Lower lobe of right lung (tissue), 2 donors: ENCODE measurements around the gene TTLL11. TPM values are rescaled to one million over a fixed set of nuclear protein-coding genes. Genes with fewer than 3 reads are reported as not detected.
"Not testable (repeated sequence)": the region's sequence is repeated elsewhere in the genome, so short reads cannot be mapped to it uniquely, and the experiment has no call there.

ENCODE experiments used
- ATAC-seq, 2 donors: fragments of 200-7000 bp; cut with Tn5 transposase; one replicate each; pipeline ENCODE4 v1.9.1; 2020 to 2022; ENCODE audit warnings: mild to moderate bottlenecking in 2 of 2, moderate library complexity in 2 of 2
- DNase-seq: peaks from one replicate; pipeline ENCODE4 v3.0.0-alpha.2; 2020
- H3K27ac ChIP-seq: fragments of 200-600 bp; one replicate; pipeline ENCODE4 v1.8.0; 2022
- H3K27me3 ChIP-seq: fragments of 200-600 bp; one replicate; pipeline ENCODE4 v1.8.0; 2022; ENCODE audit warnings: low read depth
- H3K36me3 ChIP-seq: fragments of 200-600 bp; one replicate; pipeline ENCODE4 v1.8.0; 2022; ENCODE audit warnings: mild to moderate bottlenecking
- H3K4me1 ChIP-seq: fragments of 200-600 bp; one replicate; pipeline ENCODE4 v1.8.0; 2022
- H3K4me3 ChIP-seq: fragments of 200-600 bp; one replicate; pipeline ENCODE4 v1.8.0; 2022; ENCODE audit warnings: mild to moderate bottlenecking
- H3K9me3 ChIP-seq: fragments of 200-600 bp; one replicate; pipeline ENCODE4 v1.8.0; 2022
- intact Hi-C: fragments of 100-400 bp; cut with DNase I; formaldehyde crosslinking; loops from one replicate; pipeline ENCODE4 v1.11.0; 2022
- total RNA-seq: library from RNA; stranded (reverse); fragmentation: NEBNext Ultra II Directional; extraction: Animal tissue kit (Norgen Biotek cat#: 25700); gene quantifications from one replicate; pipeline ENCODE4 v1.2.1, GENCODE V29; 2021
- TF ChIP-seq, protein P1 (sequence below): fragments of 200-600 bp; IDR thresholded peaks from one replicate; pipeline ENCODE4 v1.8.0; 2022; ENCODE audit warnings: antibody characterized with exemption, mild to moderate bottlenecking
- donor health status: DM: no; HTN: yes; CAD: no; lungs with severe emphysema.

The TTLL11 gene
- total RNA-seq, 1 donor from 2014 or later = 11.7 TPM

DNA sequence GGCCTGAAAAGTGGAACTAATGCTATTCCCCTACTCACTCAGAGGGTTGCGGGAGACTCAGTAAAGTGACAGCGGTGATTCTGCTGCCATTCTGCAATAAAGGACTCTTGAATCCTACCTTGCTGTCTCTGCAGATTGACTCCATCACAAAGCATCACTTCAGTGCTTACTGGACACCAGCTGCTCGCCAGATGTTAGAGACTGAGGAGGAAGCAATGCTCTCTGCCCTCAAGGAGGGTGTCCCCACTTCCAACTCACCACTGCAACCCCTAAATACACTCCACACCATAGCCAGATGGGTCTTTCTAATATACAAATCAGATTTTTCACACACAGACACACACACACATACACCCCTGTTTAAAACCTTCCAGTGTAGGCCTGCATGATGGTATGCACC lies 21.4 kb downstream of the TTLL11 start:
- no peaks in the 10 kb centered on the region for H3K27me3 ChIP-seq
- peaks cover 8% of the 10 kb centered on the region for H3K4me1 ChIP-seq
- no peak overlapping the region for H3K27ac ChIP-seq
- no peaks in the 10 kb centered on the region for H3K9me3 ChIP-seq
- TF ChIP-seq, protein P1, sequence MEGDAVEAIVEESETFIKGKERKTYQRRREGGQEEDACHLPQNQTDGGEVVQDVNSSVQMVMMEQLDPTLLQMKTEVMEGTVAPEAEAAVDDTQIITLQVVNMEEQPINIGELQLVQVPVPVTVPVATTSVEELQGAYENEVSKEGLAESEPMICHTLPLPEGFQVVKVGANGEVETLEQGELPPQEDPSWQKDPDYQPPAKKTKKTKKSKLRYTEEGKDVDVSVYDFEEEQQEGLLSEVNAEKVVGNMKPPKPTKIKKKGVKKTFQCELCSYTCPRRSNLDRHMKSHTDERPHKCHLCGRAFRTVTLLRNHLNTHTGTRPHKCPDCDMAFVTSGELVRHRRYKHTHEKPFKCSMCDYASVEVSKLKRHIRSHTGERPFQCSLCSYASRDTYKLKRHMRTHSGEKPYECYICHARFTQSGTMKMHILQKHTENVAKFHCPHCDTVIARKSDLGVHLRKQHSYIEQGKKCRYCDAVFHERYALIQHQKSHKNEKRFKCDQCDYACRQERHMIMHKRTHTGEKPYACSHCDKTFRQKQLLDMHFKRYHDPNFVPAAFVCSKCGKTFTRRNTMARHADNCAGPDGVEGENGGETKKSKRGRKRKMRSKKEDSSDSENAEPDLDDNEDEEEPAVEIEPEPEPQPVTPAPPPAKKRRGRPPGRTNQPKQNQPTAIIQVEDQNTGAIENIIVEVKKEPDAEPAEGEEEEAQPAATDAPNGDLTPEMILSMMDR = no peak
- H3K4me3 ChIP-seq = no peak overlapping the region
- intact Hi-C loops = no loop called here
- ATAC-seq = no peak
- no peaks in the 10 kb centered on the region for H3K36me3 ChIP-seq
- DNase-seq = no peak

DNA sequence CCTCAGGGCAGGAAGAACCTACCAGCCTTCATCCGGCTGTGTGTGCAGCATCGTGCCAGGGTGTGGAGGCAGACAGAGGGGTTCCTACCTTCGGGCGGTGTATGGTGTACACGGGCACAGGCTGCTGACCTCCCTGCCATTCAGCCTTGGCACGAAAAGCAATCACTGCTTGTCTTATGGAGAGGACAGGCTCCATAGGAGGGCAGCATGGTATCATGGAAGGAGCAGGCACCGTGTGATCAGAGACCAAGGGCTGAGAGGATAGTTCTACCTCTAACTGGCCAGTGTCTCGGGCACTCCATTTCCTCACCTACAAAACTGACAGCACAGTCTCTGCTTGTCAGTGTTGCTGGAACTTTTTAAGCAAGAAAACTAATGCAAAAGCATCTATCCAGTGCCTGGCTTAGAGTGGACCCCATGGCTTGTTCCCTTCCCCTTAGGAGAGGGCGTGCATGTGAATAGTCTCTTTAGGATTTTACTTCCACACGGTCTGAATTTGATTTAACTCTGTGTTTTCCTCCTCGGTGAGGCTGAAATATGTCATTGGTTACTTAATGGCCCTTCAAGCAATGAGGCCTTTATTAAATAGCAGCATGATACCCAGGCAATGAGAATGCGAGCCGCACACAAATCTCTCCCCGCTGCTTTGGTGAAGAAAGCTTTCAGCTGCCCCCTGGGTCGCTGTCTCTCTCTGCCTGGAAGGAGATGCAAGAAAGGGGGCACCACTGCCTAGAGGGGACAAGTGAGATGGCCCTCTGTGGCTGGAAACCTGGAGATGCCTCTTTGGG lies 22.2 kb downstream of the TTLL11 start:
- peaks cover 8% of the 10 kb centered on the region for H3K4me1 ChIP-seq
- no peak overlapping the region for H3K4me3 ChIP-seq
- DNase-seq (no peak), ATAC-seq (no peak)
- no peaks in the 10 kb centered on the region for H3K9me3 ChIP-seq
- no peaks in the 10 kb centered on the region for H3K27me3 ChIP-seq
- intact Hi-C loops = no loop called here
- no peak overlapping the region for H3K27ac ChIP-seq
- no peaks in the 10 kb centered on the region for H3K36me3 ChIP-seq
- TF ChIP-seq, protein P1 = no peak

DNA sequence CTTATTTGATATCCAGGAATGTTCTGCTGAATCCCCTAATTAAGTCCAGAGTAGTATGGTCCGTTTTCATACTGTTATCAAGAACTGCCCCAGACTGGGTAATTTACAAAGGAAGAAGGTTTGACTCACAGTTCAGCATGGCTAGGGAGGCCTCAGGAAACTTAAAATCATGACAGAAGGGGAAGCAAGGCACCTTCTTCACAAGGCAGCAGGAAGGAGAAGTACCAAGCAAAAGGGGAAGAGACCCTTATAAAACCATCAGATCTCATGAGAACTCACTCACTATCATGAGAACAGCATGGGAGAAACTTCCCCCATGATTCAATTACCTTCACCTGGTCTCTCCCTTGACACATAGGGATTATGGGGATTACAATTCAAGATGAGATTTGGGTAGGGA lies 26.4 kb downstream of the TTLL11 start:
- H3K4me3 ChIP-seq, DNase-seq, H3K27ac ChIP-seq, H3K9me3 ChIP-seq, ATAC-seq, intact Hi-C loops, H3K36me3 ChIP-seq, H3K27me3 ChIP-seq, H3K4me1 ChIP-seq: not testable (repeated sequence)

DNA sequence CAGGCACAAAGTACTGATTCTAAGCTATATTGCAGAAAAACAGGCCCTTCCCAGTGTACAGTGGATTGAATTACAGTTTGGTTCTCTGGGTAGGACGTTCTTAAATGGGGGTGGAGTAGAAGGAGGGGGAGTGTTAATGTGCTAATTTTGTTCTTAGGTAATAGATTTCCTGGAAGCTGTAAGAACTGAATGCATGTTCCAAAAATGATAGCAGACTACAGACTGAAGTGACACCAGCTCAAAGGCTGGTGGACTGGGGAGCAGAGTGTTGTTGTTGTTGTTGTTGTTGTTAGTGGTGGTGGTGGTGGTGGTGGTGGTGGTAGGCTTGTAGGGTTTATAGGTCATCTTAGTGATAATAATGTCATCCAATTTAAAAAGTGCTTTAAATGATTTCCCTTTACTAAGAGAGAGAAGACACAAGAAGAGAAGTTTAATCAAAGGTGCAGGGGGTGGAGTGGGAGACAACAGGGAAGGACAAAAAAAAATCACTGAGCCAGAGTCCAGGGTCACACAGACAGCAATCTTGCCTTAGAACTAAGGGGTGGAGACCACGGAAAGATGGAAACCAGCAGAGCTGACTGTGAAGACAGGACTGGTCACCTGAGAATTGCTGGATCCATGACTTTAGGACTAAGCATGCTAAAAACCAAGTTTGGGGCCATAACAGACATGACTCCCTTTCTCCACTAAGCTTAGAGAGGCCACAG lies 27.0 kb downstream of the TTLL11 start:
- intact Hi-C loops = no loop called here
- Histone ChIP-seq H3K27ac (no peak overlapping the region), H3K27me3 (no peaks in the 10 kb centered on the region), H3K4me1 (no peaks in the 10 kb centered on the region), H3K4me3 (no peak overlapping the region), H3K9me3 (no peaks in the 10 kb centered on the region), H3K36me3 (no peaks in the 10 kb centered on the region)
- TF ChIP-seq, protein P1 = no peak
- DNase-seq = no peak
- peak; percentile 51 to 65 for ATAC-seq

DNA sequence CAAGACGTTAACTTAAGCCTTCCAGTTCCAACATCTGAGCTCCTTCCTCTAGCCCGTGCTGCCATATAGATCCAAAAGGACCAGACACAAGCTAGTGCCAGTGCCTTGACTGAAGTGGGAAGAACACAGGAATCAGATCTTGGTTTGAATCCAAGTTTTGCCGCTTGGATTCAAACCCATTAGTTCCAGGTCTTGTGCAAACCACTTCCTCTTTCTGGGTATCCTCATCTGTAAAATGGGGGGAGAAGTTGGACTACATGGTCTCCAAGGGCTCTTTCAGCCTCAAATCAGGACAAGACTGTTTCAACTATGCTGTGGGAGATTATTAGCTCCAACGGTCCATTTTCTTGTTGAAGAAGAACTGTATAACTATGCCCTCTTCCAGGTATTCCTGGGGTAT lies 32.6 kb downstream of the TTLL11 start:
- H3K27ac ChIP-seq = no peak overlapping the region
- no peak overlapping the region for H3K4me3 ChIP-seq
- H3K4me1 ChIP-seq = no peaks in the 10 kb centered on the region
- H3K36me3 ChIP-seq = no peaks in the 10 kb centered on the region
- H3K27me3 ChIP-seq = no peaks in the 10 kb centered on the region
- no peaks in the 10 kb centered on the region for H3K9me3 ChIP-seq
- ATAC-seq = no peak
- no peak for DNase-seq
- intact Hi-C loops = no loop called here
- TF ChIP-seq, protein P1 = no peak

DNA sequence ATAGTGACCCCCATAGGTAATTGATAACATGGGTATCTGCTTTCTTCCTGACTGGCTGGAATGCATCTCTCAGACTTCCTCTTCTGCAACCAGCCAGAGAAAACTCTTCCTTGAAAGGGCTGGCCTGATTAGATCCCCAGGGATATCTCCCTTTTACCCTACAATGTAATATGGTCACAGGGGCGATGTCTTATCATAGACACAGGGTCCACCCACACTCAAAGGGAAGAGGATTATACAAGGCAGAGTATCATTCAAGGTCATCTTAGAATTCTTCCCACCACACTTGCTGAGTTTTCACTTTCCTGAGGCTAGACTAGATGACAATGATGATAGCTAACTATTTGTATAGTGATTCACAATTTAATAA lies 33.2 kb downstream of the TTLL11 start:
- Histone ChIP-seq H3K27ac (no peak overlapping the region), H3K36me3 (no peaks in the 10 kb centered on the region), H3K9me3 (no peaks in the 10 kb centered on the region), H3K27me3 (no peaks in the 10 kb centered on the region), H3K4me3 (no peak overlapping the region), H3K4me1 (no peaks in the 10 kb centered on the region)
- intact Hi-C loops = no loop called here
- no peak for DNase-seq
- TF ChIP-seq, protein P1 = no peak
- no peak for ATAC-seq
